Measurements from ENCODE around the gene CFAP47.

DNA sequence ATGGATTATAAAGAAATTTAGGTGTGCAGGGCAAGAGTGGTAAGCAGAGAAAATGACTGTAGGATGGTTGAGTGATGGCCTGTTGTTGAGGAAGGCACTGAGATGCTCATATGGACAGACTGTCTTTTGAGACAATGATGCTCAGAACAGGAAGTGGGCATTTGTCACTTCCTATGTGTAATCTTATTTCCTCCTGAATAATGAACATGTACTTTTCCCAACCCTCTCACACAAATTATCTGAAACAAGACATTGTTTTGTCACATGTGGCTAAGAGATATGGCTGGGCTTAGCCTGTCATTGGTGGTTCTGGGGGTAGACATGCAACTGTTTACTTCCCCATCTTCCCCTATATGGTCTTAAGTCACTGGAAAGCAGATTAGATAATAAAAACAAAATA is 240.5 kb downstream of the CFAP47 start:
- TF ChIP-seq, protein P1, sequence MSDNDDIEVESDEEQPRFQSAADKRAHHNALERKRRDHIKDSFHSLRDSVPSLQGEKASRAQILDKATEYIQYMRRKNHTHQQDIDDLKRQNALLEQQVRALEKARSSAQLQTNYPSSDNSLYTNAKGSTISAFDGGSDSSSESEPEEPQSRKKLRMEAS (IDR thresholded peaks at IDR 0.05): no peak
- no peak for TF ChIP-seq EGR1 (IDR thresholded peaks at IDR 0.05)
